Activated CD8-positive, alpha-beta memory T cell treated with anti-CD3 and anti-CD28 coated beads, Interleukin-2, amount 10 ng/mL, durations not matched to agents 7 days and 5 days (primary cell): ENCODE measurements around the gene LRRTM3. TPM values are rescaled to one million over a fixed set of nuclear protein-coding genes. Genes with fewer than 3 reads are reported as not detected.

Experiments
- ATAC-seq: fragments of 150-1000 bp; cut with Tn5 transposase; one replicate; pipeline ENCODE4 v1.10.0; 2021; ENCODE audit warnings: moderate library complexity
- CTCF ChIA-PET: fragments of 350-600 bp; sonication (Branson Sonifier 250); formaldehyde crosslinking; loops from one replicate; lab custom pipeline; 2021; ENCODE audit warnings: antibody characterized with exemption; lab: Charles Lee
- DNase-seq: peaks from one replicate; pipeline ENCODE4 v3.0.0-alpha.2; 2020
- H3K27ac Mint-ChIP-seq: one replicate; pipeline ENCODE4 v1.8.0; 2021; ENCODE audit warnings: mild to moderate bottlenecking, mixed read lengths
- H3K27me3 Mint-ChIP-seq: one replicate; pipeline ENCODE4 v1.8.0; 2021; ENCODE audit warnings: mixed read lengths
- H3K36me3 Mint-ChIP-seq: one replicate; pipeline ENCODE4 v1.8.0; 2021; ENCODE audit warnings: mild to moderate bottlenecking, mixed read lengths
- H3K4me1 Mint-ChIP-seq: one replicate; pipeline ENCODE4 v1.8.0; 2021; ENCODE audit warnings: mixed read lengths
- H3K4me3 Mint-ChIP-seq: one replicate; pipeline ENCODE4 v1.8.0; 2021; ENCODE audit warnings: mild to moderate bottlenecking, moderate library complexity, mixed read lengths
- H3K9me3 Mint-ChIP-seq: one replicate; pipeline ENCODE4 v1.8.0; 2022; ENCODE audit warnings: low read depth, mixed read lengths
- total RNA-seq, 2 experiments: library from RNA; stranded (reverse); gene quantifications; one replicate each; pipeline ENCODE4 v1.2.3, GENCODE V29; 2021

The LRRTM3 gene
- total RNA-seq, 2 experiments from 2014 or later = not detected

- no peaks in the 10 kb centered on the region for H3K36me3 Mint-ChIP-seq
- peaks cover 2% of the 10 kb centered on the region for H3K9me3 Mint-ChIP-seq
- H3K27ac Mint-ChIP-seq = no peak overlapping the region
- no peak overlapping the region for H3K4me3 Mint-ChIP-seq
- ATAC-seq = no peak
- CTCF ChIA-PET = no interaction called here
- H3K27me3 Mint-ChIP-seq = no peaks in the 10 kb centered on the region
- H3K4me1 Mint-ChIP-seq = no peaks in the 10 kb centered on the region
- DNase-seq = no peak
These were observed 214.8 kb downstream of the LRRTM3 start for GRCh38 chr10:67140641-67141040.

DNA sequence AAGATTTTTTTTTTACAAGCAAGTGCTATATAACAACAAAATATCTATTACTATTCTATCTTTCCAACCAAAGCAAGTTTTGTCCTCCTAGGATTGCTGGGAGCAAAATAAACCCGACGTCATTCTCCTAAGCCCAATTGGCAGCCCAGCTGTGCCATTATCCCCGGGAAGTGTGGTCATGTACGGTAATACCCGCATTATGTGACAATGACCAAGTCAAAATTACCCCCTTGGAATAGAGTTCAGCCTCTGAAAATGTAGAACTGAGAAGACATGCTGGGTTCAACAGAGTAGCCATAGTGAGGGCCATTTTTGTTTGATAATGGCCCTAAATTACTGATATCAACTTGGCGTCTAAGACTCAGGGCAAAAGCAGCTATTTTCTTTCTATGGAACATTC, 215.5 kb downstream of the LRRTM3 start:
- no peak overlapping the region for H3K27ac Mint-ChIP-seq
- H3K4me3 Mint-ChIP-seq = no peak overlapping the region
- CTCF ChIA-PET = interaction anchor here (0.6 kb wide), 1 partner anchor 453 kb away, joined by 3 read pairs; no protein-coding TSS in a partner anchor
- DNase-seq (no peak), ATAC-seq (no peak)
- H3K4me1 Mint-ChIP-seq = no peaks in the 10 kb centered on the region
- H3K27me3 Mint-ChIP-seq = no peaks in the 10 kb centered on the region
- peaks cover 2% of the 10 kb centered on the region for H3K9me3 Mint-ChIP-seq
- H3K36me3 Mint-ChIP-seq = no peaks in the 10 kb centered on the region

- no peak for ATAC-seq
- Mint-ChIP-seq H3K36me3 (no peaks in the 10 kb centered on the region), H3K4me1 (no peaks in the 10 kb centered on the region), H3K9me3 (peaks cover 2% of the 10 kb centered on the region), H3K27ac (no peak overlapping the region), H3K27me3 (no peaks in the 10 kb centered on the region), H3K4me3 (no peak overlapping the region)
- DNase-seq = no peak
- CTCF ChIA-PET = no interaction called here
These were observed 218.7 kb downstream of the LRRTM3 start for GRCh38 chr10:67144530-67144929.
